GM19023 (cell line): ENCODE data around the gene FKBP8.
A peak's percentile ranks its signal among the peaks of the same experiment; 100 is the strongest.

ENCODE experiments used
- ATAC-seq: cut with Tn5 transposase; IDR thresholded peaks from one replicate; pipeline ENCODE4 v1.9.1; 2021; ENCODE audit warnings: mild to moderate bottlenecking, moderate library complexity; ENCODE audit not compliant: unreplicated experiment

Gene FKBP8

DNA sequence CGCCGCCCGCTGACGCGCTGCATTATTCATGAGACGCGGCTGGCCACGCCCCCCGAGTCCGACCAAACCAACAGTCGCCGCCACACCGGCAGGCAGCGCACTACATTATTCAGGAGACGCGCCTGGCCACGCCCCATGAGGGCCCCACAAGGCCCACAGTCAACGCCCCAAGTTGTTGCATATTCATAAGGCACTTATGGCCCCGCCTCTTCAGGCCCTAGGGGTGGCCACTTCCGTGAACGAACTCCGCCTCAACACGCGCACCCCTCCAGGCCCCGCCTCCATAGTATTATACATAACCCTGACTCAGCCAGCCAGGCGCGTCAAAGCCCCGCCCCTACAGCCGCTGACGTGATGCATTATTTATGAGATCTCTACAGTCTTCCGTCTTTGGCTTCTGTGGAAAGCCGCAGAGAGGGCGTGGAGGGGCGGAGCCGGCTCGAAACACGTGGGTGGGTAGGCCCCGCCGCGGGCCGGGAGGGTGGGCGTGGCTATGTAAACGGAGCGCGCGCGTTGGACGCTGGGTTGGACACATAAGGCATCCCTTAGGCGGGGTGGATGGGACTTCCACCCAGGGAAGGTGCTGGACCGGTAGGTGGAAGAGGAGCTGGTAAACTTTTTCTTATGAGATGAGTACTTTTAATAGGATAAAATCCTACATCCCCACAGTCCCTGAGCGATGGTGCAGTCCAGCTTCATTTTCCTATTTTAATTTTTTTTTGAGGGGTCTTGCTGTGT lies 21.1 kb downstream of the FKBP8 start:
- peak; percentile 85 for ATAC-seq

DNA sequence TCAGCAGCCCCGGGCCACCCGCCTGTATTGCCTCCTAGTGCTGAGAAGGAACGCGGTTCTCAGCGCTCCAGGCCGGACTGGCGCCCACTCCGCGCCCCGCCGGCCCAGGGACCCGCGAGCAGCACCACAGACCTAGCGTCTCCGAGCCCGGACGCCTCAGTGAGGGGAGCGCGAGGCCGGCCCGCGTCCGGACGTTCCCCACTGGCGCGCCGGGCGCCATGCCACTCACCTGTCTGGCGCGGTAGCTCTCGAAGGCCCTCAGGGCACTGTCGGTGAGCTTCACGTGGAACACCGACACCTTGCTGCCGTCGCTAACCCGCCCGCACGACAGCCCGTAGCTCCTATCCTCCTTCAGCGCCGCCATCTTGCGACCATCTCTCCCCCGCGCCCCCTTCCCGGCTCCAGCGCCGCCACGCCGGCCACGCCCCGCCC lies 21.7 kb downstream of the FKBP8 start, which contains the start of gene ELL:
TSS of gene ELL (minus strand) at position 379 of the 432 bp plus-strand sequence. CDS start at position 364, 15 bp downstream.
- peak; percentile 6 for ATAC-seq

DNA sequence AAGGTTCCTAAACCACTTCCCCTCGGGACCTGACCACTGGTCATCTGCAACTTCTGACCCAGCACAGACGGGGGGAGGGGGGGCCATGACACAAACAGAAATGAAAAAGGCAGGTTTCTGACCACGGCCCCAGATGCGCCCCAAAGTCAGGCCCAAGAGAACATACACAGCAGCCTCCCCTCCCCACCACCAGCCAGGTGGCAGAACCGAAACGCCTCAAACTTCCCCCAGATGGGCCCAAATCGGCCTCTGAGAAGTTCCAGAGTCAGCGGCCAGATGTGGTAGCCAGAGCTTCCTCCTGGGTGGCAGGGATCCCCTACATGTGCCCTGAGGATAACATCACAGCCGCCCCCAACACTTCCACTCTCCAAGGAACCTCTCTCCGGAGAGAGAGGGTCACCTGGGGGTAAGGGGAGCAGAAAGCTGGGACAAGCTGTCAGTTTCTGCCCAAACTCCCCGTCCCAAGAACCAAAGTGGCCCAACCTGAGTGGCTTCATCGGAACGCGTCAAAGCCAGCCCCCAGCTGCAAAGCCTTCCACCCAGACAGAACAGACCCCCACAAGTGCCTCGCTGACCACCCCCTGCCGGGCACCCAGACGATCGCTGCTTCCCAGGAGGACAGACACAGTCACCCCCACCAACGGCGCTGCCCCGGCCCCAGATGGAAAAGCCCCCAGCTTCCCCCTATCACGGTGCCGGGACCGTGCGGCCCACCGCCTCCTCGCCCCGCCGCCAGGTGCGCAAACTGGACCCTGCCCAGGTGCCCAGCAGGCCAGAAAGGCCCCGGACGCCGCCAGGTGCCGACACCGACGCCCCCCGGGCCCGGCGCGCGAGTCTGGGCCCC lies 22.3 kb downstream of the FKBP8 start:
- peak; percentile 12 for ATAC-seq

DNA sequence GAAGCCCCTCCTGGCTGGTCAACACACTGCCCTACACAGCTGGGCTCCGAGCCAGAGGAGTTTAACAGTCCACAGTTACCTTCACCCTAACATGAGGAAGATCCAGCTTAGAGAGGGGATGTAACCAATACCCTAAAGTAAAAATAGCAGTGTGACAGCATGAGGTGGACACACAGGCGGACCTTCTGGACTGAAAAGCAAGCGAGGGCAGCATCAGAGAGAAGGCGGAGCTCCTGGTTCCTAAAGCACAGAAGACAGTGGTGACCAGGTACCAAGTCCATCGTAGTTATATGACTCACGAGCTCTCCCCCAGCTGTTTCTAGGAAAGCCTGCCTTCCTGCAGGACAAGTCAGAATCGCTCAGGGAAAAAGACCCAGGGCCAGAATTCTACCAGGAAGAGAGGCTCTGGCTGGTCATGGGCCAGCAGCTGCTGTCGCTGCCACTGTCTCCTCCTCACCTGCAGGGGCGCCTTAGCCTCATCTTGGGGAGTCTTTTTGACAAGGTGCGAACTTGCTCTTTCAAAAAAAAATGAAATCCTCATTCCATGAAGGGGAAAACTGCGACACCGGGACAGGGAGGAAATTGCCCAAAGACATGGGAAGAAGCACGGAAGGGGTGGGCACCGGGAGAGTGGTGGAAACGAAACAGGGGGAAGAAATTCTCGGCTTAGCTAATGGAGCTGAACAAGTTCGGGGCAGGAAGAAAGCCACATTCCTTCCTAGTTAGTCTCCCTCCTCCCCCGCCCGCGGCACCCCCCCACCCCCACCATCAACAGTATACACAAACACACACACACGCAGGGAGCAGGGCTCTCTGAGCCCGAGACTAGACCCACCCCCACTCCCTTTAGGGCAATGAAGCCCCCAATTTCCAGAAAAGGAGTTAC lies 23.2 kb downstream of the FKBP8 start:
- ATAC-seq, result no peak

DNA sequence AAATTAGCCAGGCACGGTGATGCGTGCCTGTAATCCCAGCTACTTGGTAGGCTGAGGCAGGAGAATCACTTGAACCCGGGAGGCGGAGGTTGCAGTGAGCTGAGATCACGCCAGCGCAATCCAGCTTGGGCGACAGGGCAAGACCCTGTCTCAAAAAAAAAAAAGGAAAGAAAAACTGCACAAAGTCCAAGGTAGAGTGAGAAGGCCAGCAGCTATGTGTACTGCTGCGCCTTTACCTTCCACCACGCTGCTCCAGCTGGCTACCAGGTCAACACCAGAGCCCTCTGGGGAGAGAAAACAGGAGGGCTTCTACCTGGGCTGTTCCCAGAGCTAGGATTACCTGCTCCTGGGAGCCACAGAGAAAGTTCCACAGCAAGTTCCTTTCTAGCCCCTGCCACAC lies 24.7 kb downstream of the FKBP8 start:
- ATAC-seq, result no peak

DNA sequence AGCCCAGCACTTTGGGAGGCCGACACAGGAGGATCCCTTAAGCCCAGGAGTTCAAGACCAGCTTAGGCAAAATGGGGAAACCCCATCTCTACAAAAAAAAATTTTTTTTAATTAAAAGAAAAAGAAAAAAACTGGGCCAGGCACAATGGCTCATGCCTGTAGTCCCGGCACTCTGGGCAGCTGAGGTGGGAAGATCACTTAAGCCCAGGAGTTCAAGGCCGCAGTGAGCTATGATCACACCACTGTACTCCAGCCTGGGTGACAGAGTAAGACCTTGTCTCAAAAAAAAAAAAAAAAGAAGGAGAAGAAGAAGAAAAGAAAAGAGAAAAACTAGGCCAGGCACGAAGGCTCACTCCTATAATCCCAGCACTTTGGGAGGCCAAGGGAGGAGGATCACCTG lies 25.8 kb downstream of the FKBP8 start:
- no peak for ATAC-seq

DNA sequence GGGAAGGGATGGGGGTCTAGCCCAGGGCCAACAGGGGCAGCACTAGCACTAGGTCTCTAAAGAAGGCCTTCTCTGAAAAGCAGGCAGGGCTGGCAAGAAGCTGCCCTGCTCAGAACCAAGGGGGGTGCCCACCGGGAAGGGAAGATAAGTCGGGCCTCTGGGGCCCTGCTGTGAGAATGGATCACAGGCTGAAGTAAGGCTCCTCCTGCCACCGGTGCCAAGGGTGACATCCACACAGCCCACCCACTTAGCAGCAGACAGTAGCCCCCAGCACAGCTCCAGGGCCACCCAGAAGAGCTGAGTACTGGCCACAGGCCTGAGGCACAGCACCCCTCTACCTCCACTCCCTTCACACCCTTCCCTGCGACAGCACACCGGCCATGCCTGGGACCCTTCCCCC lies 27.4 kb downstream of the FKBP8 start:
- no peak for ATAC-seq

DNA sequence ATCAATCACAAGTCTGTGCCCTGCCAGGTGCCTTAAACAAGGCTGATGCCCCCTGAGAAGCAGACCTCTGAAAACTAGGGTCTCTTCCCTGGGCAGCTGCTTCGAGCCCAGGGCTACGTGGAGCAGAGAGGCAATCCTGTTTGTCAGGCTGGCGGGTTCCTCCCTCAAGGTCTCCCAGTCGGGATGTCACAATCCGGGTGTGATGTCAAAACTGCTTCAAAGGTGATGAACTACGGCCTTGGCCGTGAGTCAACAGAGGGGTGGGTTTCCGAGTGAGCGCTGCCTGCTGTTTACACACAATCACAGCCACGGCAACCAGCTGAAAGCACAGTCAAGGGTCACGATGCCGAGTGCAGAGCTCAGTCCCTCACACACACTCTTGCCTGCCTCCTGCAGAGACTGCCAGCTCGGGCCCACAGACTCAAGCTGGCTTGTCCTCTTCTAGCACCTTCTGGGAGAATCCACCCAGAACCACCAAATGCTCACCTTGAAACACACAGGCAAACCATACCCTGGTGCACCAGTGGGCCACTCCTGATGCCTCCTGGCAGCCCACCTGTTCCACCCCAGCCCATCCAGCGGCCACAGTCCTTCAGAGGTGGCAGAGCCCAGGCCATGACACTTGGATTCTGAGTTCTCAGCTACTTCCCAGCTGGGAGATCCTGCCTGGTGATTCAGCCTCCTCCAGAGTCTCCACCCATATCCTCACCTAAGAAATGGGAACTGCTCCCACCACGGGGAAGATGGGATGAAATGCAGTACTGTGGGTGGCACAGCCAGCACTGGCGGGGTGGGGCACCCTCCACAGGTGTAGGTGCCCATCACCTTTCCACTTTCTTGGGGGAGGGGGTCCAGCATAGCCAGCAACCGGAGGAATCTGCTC lies 28.3 kb downstream of the FKBP8 start:
- ATAC-seq, result no peak

DNA sequence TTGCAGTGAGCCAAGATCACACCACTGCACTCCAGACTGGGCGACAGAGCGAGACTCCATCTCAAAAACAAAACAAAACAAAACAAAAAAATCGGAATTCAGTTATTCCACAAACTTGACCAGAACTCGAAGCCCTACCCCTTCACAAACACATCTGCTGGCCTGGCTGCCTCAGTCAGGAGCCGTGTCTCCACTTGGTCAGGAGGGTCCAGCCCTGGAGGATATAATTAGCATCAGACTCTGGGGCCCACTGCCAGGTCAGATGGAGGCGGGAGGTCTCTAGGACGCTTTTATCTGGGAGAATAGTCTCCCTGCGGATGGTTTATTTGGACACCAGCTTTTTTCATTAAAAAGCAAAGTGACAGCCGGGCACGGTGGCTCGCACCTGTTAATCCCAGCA lies 29.5 kb downstream of the FKBP8 start:
- no peak for ATAC-seq

DNA sequence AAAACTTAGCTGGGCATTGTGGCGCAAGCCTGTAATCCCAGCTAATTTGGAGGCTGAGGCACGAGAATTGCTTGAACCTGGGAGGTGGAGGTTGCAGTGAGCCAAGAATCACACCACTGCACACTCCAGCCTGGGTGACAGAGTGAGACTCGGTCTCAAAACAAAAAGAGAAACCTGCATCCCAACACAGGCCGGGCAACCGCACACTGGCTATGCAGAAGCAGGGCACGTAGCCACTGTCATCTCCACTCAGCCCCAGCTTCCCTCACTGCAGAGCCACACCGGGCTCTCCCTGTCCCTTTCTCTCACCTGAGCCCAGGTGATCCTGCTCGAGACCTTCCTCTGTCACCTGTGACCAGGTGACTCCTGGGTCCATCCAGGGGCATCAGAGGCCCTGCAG lies 33.2 kb downstream of the FKBP8 start:
- no peak for ATAC-seq

DNA sequence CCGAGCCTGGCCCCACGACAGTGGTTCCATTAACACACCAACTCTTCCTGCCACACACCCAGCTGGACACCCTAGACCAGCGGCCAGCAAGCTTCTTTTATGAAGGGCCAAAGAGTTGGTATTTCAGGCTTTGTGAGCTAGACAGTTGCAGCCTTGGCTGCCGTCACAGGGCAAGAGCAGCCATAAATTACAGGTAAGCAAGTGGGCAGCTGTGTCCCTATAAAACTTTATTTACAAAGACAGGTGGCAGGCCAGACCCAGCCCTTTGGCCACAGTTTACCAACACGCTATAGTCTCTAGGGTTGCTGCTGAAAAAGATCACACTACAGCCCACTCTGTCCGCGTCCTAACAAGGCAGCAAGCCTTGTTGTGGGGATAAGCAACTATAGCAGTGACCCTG lies 34.8 kb downstream of the FKBP8 start:
- ATAC-seq, result no peak

DNA sequence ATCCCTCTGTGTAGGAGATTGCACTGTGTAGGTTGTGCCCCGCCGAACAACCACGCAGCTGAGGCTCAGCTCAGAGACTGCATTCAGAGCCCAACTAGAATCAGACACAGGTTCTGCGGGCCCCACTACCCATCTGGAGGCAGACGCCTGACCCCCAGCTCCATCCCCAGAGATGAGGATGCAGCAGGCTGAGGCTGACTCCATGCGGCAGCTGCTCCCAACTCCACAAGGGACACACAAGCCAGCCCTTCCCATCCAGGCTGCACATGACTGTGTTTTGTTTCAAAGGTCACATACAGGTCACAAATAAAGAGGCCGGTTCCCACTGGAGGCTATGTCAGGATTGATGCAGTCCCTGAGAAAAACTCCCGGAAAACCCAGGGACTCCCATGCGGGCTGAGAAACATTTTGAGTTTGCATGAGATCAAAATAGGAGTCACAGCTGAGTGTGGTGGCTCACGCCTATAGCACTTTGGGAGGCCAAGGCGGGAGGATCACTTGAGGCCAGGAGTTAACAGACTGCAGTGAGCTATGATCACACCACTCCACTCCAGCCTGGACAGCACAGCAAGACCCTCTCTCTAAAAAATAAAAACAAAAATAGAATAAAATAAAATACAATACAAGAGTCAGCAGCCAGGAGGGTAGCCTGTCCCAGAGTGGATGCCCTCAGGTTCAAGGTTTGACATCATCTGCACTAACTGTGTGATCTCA lies 35.5 kb downstream of the FKBP8 start:
- ATAC-seq, result no peak

DNA sequence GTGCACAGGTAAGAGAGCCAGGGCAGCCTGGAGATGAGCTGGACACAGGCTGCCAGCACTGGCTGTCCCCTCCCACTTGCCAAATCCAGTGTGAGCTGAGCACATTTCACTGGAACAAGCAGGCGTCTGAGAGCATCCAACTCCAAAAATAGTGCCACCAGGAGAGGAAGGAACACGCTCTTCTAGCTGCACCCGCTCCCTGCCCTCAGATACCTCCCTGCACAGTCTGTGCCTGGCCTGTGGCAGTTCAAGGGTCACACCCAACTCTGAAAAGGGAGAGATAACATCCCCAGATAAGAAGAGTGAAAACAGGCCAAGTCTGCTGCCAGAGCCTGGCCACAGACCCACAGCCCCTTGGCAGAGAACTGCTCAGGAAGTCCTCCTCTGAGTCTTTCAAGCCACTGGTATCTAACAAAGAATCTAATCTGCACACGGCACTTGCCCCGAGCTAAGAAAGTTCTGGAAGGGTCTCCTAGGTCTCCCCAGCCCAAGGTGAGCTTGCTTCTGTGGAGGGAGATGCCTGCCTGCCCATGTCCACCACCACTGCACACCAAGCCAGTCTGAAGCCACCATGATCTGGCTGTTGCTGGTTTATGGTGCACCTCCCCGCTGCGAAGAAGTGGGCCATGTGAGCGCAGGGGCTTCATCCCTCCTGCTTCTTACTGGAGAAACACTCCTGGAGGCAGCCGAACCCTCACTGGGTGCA lies 36.2 kb downstream of the FKBP8 start:
- no peak for ATAC-seq

DNA sequence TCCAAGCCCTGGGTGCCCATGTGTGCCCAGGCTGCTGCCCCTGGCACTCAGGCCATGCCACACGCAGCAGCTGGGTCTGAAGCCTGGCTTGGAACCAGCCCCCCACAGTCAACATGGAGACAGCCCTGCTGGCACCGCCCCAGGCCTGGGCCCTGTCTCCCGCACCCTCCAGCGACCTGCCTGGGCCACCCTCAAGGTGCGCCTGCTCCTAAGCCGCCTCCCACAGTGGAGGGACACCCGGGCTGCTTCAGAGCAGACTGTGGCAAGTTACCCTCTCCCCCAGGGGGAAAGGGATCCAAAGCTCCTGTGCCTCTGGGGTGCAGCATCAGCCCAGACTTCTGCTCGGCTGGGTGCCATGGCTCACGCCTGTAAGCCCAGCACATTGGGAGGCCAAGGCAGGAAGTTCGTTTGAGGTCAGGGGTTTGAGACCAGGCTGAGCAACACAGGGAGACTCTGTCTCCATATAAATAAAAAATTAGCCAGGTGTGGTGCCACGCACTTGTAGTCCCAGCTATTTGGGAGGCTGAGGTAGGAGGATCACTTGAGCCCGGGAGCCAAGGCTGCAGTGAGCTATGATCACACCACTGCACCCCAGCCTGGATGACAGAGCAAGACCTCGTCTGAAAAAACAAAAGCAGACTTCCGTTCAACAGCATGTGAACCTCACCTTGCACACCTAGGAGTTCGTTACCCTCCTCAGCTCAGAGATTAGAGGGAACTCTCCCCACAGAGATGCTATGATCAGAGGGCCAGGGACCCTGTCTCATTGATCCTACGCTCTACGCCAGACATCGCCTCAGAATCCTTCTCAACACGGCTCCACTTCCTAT lies 37.1 kb downstream of the FKBP8 start:
- no peak for ATAC-seq

DNA sequence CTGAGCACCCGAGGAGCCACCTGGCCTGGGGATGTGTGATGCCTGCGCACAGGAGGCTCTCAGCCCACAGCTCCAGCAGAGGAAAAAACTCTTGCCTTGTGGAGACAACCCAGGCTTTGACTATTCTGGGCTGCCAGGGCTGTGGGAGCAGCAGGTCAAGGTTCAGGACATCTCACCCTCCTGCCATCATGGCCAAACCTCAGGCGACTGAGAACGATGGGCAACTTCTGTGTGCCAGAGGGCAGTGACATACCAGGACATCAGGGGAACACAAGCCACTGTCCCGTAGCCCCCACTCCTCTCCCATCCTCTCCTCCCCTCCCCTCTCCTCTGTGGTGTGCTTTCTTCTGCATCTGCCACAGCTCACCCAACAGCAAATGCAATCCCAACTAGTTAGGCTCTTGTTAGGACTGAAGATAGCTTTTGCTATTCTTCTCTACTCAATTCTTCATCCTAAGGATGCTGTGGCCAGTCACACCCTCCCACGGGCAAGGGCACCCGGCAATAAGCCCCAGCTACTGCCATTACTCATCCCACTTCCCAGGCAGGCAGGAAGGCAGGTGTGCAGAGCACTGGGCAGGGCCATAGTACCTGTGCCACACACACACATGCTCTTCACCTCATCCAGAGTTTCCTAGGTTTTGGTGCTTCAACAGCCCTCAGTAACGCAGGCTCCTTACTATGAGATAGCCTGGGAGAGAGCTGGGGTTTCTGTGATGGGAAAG lies 38.3 kb downstream of the FKBP8 start:
- ATAC-seq, result no peak

DNA sequence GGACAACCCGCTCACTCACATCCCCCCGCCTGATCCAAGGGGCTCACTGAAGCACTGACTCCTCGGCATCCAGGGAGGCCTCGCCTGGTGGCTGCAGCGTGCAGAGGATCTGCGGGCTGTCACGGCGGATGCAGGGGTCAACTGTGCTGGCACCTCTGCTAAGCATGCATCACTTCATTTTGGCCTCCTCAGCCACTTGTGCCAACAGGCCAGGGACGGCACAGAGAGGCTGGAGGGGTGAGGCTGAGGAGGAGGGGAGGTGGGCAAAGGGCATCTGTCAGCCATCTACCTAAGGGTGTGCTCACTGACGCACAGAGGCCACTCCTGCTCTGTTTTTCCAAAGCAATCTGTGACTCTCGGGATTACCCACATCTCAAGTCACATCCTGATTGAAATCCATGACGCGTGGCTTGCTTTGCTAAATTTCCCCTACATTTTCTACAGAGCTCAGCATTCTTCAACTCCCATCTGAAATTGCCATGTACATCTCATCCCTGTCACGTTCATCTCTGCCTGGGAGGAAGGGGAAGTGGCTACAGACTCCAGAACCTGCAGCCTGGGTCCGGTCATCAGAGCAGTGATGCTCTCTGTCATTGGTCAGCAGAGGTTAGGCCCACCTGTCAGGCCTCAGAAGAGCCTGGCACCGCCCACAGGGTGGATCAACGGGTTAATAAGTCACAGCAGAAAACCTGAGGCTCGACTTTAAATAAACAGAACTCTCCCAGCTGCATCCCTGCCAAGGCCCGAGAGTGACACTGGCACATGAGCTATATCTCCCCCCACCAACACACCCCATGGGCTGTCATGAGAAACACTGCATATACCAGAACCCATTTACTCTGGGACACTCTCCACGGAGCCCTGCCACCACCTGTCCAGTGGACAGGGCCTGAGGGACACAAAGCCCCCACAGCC lies 39.1 kb downstream of the FKBP8 start:
- peak; percentile 52 for ATAC-seq
